LoVo (cell line): ENCODE data around the gene EIF1B.
"Not testable (repeated sequence)": the region's sequence is repeated elsewhere in the genome, so short reads cannot be mapped to it uniquely, and the experiment has no call there.

Experiments
- DNase-seq: peaks from one replicate; pipeline ENCODE4 v3.0.0-alpha.2; 2016; ENCODE audit warnings: low spot score

EIF1B gene

GRCh38 chr3:40309418-40309924 lies at the start of gene EIF1B:
Gene EIF1B, plus strand, starts transcription at chr3:40309707. Its CDS starts 235 bp downstream, at chr3:40309942.
- DNase-seq, result peak; percentile 94

DNA sequence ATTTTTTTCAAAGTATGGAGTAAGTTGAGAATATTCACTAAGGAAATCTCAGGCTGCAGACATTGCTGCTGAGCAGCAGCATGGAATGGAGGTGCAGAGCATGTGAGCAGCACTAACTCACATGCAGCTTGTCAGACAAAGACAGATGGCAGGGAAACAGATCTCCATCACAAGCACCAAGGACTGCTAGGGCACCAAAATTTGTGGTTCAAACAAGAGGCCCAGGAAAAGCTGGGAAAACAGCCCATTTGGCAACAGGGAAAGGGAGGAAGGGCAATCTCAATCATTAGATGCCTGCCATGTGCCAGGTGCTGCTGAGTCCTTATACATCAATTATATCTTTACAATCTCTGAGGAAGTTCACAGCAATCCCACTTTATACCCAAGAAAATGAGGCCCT lies 47.2 kb upstream of the EIF1B start:
- DNase-seq, result no peak

DNA sequence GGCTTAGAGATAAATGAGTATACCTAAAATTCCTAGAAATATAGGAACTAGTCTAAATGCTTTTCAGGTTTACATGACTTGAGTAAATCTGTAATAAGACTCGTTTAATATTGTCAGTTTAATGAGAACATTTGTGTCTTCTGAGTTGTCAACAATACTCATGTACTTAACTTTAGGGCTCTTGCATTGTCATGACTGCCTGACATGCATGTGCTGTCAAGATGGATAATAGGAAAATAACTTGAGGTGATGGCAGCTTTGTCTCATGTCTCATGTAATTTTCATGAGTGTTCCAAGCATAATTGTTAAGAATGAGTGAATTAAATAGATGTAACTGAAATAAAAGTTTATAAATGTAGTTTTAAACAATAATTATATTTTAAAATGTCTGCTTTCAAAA lies 45.1 kb upstream of the EIF1B start:
- no peak for DNase-seq

GRCh38 chr3:40265181-40265580 lies 44.3 kb upstream of the EIF1B start:
- no peak for DNase-seq

DNA sequence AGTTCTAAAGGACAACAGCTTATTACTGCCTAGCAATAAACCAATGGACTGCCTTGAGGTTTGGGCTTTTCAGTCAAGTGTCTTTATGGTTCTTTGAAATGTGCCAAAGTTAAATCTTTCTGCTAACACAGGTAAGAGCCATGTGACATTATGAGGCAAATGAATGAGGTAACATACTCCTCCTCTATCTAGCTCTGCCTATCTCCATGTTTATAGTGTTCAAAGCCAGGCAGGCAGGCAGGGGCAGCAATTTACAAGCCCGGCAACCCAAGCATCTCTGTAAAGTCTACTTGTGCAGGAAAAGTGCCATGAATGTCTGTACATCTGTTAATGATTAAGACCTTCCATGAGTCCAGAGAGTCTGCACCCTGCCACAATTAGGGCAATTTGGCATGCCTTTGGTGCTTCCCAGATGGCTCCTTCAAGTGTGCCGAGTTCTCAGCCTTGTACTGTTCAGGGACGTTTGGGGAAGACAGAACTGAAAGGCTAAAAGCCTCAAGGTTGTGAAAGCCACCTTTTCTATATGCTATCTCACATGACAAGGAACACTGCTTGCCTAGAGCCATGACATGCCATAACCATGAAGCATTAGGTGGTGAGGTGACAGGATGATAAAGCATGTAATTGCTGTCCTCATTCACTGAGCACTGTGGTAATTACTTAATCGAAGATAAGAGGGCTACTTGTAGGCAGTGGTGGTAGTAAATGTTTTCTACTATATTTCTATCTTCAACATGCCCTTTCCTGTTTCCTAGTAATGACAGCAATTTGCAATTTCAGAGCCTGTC lies 41.4 kb upstream of the EIF1B start:
- DNase-seq, result no peak

- DNase-seq, result no peak
Observed at GRCh38 chr3:40268802-40269524, 40.5 kb upstream of the EIF1B start.

DNA sequence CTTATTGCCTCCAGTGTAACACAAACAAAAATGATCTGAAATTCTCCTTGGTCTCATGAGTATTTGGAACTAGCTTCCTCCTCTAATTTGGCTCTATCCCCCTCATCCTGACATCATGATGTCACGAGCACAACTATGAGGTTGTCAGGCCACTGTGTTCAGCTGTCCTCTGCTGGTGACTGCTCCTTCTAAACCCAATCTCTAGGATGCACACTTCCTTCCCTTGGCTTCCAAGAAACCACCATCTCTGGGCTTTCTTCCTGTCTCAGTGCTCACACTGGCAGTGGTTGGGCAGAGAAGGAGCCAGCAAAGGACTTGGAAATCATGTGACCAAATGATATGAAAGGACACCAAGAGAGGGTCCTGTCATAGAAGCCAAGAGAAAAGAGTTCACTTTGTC lies 30.7 kb upstream of the EIF1B start:
- DNase-seq, result no peak

DNA sequence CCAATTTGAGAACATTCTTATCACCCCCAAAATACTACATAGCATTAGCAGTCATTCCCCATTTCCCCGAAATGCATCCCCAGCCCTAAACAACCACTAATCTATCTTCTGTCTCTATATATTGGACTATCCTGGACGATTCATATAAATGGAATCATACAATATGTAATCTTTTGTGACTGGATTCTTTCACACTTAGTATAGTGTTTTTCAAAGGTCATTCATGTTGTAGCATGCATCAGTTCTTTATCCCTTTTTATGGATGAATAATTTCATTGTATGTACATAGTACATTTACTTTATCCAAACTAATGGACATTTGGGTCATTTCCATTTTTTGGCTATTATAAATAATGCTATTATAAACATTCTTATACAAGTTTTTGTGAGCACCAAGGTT lies 27.5 kb upstream of the EIF1B start:
- DNase-seq, result no peak

- not testable (repeated sequence) for DNase-seq
Observed at GRCh38 chr3:40283057-40283456, 26.4 kb upstream of the EIF1B start.

DNA sequence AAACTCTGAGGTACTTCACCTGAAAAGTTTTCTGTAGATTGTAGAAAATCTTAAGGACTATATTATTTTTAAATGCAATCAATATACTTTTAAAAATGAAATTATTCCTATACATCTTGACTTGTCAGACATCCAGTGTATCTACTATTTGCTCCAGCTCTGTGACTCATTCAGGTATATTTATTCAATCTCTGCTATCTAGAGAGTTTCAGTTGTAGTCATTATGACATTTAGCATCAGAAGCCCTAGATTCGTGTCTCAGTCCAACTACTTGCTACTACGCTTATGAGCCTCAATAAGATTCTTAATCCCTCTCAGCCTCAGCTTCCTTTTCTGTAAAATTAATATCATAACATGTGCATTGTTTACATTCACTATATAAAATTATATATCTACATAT lies 22.3 kb upstream of the EIF1B start:
- no peak for DNase-seq

DNA sequence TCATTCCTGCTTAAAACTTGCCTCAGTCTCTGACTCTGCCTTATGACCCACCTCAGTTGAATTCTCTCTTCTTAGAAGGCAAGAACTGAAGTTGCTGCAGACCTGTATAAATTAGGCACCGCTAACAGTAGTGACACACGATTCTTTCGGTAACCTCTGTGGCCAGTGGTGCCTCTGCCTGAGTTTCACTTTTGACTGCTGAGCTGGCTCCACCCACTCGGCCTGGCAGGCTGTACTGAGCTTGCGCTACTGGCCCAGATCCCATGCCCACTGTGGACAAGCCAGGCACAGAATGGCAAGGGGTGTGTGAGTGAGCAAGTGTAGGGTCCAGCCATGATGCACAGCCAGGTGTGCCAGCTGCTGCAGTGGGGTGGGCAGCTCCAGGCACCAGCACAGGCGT lies 19.1 kb upstream of the EIF1B start:
- DNase-seq, result no peak

GRCh38 chr3:40291471-40291870 lies 18.0 kb upstream of the EIF1B start:
- no peak for DNase-seq

- DNase-seq, result no peak
Observed at GRCh38 chr3:40292637-40293349, 16.7 kb upstream of the EIF1B start.

DNA sequence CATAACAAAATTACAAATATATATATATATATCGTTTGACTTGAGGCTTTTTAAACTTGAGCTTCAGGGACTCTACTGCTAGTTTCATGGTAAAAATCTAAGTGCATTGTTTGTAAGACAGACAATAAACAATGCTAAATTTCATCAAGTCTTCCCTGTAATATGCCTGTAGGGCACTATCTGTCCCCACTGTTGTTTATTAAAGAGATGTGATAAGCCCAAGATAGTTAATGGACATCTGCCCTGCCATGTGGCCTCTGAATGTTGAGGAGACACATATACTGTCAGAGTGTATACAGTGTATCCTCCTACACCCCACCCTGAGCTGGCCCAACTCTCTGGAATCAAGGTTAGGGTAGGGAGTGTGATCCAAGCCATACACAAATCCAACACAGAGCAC lies 15.1 kb upstream of the EIF1B start:
- no peak for DNase-seq

- no peak for DNase-seq
Observed at GRCh38 chr3:40298075-40298474, 11.4 kb upstream of the EIF1B start.

DNA sequence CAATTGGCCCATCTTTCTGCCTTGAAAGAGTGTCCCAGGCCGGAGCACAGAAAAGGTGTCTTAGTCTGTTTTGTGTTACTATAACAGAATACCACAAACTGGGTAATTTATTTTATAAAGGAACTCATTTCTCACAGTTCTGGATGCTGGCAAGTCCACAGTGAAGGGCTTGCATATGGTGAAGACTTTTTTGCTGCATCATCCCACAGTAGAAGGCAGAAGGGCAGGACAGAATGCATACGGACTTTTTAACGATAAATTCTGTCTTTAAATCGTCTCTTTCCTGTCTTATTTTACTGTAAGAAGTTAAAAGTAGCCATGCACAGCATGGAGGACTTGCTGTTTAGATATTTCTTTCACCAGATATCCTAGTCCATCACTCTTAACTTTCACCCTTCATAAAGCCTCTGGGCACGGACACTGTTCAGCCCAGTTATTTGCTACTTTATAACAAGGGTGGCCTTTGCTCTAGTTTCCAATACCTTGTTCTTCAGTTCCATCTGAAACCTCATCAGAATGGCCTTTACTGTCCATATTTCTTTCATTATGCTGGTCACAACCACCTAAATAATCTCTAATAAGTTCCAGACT lies 10.3 kb upstream of the EIF1B start:
- no peak for DNase-seq

- DNase-seq, result no peak
Observed at GRCh38 chr3:40299721-40300335, 9.7 kb upstream of the EIF1B start.

GRCh38 chr3:40302784-40303183 lies 6.7 kb upstream of the EIF1B start:
- DNase-seq, result no peak

GRCh38 chr3:40304352-40304751 lies 5.2 kb upstream of the EIF1B start:
- DNase-seq, result no peak

DNA sequence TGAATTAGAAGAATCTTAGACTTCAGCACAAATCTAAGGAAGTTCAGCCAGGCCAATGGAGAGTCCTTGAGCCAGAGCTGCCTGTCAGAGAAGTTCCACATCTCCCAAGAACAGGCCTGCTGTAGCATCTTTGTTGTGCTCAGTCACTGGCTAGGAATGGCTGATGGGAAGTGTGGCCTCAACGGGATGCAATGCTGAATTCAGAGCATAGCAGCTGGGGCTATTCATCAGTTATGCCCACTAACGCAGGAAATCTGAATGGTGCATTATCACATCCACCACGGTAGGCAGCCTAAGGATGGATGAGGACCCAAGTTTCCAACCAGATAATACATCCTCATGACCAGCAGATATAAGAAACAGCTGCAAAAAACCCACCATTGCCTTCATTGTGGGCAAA lies 3.2 kb upstream of the EIF1B start:
- no peak for DNase-seq

GRCh38 chr3:40307176-40307575 lies 2.3 kb upstream of the EIF1B start:
- no peak for DNase-seq
